GM18868 (cell line): ENCODE data around the gene TXNDC2.

Source experiments
- ATAC-seq: cut with Tn5 transposase; IDR thresholded peaks from one replicate; pipeline ENCODE4 v1.9.1; 2021; ENCODE audit warnings: mild to moderate bottlenecking, moderate library complexity; ENCODE audit not compliant: unreplicated experiment

TXNDC2 gene

GRCh38 chr18:9859232-9859631 lies 26.5 kb upstream of the TXNDC2 start:
- ATAC-seq = no peak

GRCh38 chr18:9860682-9861081 lies 25.1 kb upstream of the TXNDC2 start:
- ATAC-seq = no peak

- ATAC-seq = peak; percentile 79
Measured at GRCh38 chr18:9861157-9861556, 24.6 kb upstream of the TXNDC2 start.

- peak; percentile 64 for ATAC-seq
Measured at GRCh38 chr18:9861933-9862332, 23.8 kb upstream of the TXNDC2 start.

- ATAC-seq = no peak
Measured at GRCh38 chr18:9862686-9863085, 23.1 kb upstream of the TXNDC2 start.

- no peak for ATAC-seq
Measured at GRCh38 chr18:9863282-9863681, 22.5 kb upstream of the TXNDC2 start.

- ATAC-seq = no peak
Measured at GRCh38 chr18:9865764-9866490, 19.8 kb upstream of the TXNDC2 start.

GRCh38 chr18:9866627-9867026 lies 19.1 kb upstream of the TXNDC2 start:
- no peak for ATAC-seq

GRCh38 chr18:9867071-9867594 lies 18.6 kb upstream of the TXNDC2 start:
- ATAC-seq = no peak

- no peak for ATAC-seq
Measured at GRCh38 chr18:9868857-9869714, 16.7 kb upstream of the TXNDC2 start.

GRCh38 chr18:9869715-9870430 lies 15.9 kb upstream of the TXNDC2 start:
- peak; percentile 88 for ATAC-seq

- no peak for ATAC-seq
Measured at GRCh38 chr18:9870431-9871008, 15.3 kb upstream of the TXNDC2 start.

- no peak for ATAC-seq
Measured at GRCh38 chr18:9871244-9871746, 14.5 kb upstream of the TXNDC2 start.

- no peak for ATAC-seq
Measured at GRCh38 chr18:9872823-9873222, 12.9 kb upstream of the TXNDC2 start.

GRCh38 chr18:9874728-9875127 lies 11.0 kb upstream of the TXNDC2 start:
- ATAC-seq = no peak

- ATAC-seq = no peak
Measured at GRCh38 chr18:9876212-9876866, 9.4 kb upstream of the TXNDC2 start.

- ATAC-seq = peak; percentile 65
Measured at GRCh38 chr18:9876867-9877654, 8.7 kb upstream of the TXNDC2 start.

GRCh38 chr18:9877655-9878014 lies 8.1 kb upstream of the TXNDC2 start:
- no peak for ATAC-seq

- ATAC-seq = no peak
Measured at GRCh38 chr18:9878095-9878494, 7.7 kb upstream of the TXNDC2 start.
